ENCODE results near the gene CDC16.

Gene CDC16

DNA sequence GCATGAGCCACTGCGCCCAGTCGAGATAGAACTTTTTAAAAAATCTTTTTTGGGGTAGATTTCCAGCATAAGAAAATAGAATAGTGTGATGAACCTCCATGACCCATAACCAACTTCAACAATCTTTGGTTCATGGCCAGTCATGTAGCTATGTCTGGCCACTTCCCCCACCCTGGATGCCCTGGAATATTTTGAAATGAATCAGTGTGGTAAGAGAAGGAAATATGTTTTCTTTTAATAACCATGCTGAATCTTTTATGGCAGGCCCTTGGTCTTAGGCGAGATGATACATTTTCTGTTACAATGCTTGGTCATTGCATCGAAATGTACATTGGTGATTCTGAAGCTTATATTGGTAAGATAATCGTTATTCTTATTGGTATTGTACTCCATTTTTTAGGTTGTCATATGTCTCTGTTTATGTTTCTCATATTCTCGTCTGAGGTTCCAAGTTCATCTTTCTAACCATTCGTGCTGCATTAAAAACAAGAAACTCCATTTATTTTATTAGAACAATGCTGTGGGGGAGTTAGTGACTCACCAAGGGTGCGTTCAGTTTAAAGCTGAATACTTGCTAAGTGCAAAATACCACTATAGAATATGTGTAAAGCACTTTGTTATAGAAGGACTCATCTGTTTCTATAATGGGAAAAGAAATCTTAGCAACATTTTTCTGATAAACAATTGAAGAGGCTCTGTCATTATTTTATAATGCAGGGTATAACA, 30.4 kb downstream of the CDC16 start:
- DNase-seq: no peak

DNA sequence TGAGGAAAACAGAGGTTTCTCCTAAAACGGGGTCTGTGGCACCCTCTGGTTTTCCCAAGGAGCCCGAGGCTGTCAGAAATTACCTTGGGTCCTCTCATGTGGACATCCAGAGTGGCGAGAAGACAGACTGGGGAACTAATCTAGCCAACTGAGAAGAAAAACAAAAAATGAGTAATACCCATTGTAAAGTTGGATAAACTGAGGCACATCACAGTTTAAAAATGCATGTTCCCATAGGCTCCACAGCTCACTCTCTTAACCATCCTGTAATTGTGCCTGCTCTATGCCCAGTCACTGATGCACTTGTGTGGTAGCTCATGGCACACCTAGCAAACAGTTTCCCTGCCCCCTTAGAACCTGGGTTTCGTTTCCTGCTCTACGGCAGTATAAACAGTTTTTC, 31.5 kb downstream of the CDC16 start:
- DNase-seq: no peak

DNA sequence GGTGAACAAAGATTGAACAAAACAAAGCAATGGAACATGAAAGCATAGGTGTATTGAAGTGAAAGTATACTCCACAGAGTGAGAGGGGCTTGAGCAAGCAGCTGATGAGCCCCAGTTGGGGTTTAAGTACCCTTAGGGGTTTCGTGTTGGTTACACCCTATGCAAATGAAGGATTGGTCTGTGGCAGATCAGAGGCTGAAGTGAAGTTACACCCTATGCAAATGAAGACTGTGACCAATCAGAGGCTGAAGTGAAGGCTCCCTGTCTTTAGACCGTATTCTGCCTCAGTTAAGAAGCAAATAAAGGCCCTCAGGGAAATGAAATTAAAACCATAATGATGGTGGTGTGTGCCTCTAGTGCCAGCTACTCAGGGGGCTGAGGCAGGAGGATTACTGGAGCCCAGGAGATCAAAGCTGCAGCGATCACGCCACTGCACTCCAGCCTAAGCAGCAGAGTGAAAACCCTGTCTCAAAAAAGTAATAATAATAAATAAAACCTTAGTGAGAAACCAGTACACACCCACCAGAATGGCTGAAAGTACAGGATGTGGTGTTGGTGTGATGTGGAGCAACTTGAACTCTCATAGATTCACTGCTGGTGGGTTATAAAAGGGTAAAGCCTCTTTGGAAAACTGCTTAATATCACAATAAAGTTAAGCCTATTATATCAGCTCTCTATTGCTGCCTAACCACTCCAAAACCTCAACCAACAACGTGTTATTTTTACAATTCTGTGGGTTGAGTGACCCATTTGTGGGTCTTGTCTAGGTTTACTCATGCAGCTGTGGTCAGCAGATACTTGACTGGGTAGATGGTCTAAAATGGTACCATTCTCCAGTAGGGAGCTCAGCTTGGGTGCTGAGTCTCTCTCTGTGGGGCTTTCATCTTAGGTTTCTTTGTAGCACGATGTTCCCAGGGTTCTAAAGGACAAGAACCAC, 33.9 kb downstream of the CDC16 start:
- no peak for DNase-seq

DNA sequence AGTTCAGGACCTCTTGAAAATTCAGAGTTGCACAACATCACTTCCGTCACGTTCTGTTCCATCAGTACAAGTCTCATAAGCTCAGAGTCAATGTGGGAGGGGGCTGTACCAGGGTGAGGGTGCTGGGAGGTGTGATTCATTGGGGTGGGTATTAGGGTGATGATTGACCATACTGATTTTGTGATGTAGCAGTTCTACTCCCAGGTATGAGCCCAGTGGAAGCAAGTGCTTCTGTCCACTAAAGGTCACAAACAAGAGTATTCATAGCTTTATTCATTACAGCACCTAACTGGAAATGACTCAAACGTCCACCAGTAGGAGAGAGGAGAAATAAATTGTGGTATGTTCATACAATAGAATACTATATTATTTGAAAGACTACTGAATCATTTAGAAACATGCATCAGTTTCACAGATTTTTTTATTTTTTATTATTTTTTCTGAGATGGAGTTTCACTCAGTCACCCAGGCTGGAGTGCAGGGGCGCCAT, 34.6 kb downstream of the CDC16 start:
- DNase-seq: no peak

GRCh38 chr13:114272977-114273376, 38.3 kb downstream of the CDC16 start:
- DNase-seq: no peak

DNA sequence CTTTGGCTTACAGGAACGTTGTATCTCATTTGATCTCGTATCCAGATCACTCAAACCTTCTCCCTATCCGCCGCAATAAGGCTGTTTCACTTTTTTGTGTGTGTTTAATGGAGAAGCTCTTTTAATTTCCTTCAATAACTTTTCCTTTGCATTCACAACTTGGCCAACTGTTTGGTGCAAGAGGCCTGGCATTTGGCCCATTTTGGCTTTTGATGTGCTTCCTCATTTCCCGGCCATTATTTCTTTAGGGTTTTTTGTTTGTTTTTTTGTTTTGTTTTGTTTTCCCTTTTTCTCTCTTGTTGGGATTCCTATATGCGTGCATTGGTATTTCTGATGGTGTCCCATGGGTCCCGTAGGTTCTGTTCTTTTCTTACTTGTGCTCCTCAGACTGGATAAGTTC, 40.6 kb downstream of the CDC16 start:
- DNase-seq: peak; percentile 52

GRCh38 chr13:114279146-114279545, 44.4 kb downstream of the CDC16 start:
- DNase-seq: no peak

DNA sequence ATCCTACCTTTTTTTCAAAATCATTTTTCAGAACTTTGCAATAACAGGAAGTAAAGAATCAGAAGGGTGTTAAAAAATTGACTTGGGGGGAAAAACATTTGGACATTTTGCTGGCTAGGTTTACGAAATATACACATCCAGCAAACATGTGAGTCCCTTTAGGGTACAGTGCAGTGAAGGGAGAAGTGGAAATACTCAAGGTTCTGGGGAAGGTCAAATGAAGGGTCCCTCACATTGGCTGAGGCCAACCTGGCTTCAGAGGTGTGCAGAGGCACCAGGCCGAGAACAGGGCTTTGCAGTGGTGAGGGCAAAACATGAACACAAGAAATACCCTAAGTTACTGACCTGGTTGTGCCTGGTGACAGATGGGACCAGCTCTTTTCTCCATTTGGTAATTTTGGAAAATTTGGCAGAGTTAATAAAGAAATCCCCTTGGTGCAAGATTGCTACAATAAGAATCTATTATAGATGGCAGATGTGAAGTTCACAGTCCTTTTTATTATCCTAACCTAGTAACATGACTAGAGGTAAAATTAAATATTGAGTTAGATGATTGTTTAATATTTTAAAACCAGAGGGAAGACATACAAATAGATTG, 45.2 kb downstream of the CDC16 start:
- peak; percentile 4 for DNase-seq

DNA sequence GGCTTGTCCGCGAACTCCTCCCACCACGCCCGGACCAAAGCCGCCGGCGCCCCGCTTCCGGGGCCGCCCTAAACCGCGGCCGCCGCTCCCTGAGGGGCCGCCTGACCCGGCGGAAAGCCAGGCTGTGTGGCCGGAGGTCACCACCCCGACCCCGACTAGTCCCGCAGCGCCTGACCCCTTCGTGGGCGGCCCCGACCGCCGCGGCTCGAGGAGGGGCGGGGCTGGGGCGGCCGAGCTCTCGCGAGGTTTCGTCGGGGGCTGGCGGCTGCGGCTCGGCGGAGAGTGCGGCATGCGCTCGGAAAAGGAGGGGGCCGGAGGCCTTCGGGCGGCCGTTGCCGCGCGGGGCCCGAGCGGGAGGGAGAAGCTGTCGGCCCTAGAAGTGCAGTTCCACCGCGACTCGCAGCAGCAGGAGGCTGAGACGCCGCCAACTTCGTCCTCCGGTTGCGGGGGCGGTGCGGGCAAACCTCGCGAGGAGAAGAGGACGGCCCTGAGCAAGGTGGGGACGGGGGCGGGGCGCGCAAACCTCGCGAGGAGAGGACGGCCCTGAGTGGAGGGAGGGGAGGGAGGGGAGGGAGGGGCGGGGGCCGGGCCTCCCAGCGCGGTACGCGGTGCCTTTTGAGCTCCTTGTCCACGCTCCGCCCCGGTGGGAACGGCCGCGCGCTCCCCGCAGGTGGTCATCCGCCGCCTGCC, 46.8 kb downstream of the CDC16 start, which contains the start of gene UPF3A:
TSS of gene UPF3A (plus strand) at position 251 of the 690 bp plus-strand sequence. CDS start at position 290, 39 bp downstream.
- peak; percentile 96 for DNase-seq

- peak; percentile 73 for DNase-seq
Measured at GRCh38 chr13:114282041-114282670, 47.5 kb downstream of the CDC16 start.

DNA sequence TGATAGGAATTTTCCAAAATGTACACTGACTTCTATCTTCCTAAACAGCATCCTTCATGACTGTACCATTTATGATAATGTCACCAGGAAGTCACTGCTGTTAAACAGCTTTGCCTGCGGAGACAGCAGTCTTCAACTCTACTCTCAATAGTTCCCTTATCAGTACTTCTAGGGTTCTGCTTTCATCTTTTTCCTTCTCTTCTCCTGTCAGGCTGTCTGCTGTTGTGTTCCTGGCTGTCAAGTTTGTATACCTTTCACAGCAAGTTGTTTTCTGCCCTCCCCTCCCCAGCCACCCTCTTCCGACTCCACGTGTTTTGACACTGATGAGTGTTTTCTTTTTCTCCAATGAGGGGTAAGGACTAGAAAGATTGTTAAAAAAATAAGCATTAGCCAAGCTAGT, 48.9 kb downstream of the CDC16 start:
- peak; percentile 4 for DNase-seq

DNA sequence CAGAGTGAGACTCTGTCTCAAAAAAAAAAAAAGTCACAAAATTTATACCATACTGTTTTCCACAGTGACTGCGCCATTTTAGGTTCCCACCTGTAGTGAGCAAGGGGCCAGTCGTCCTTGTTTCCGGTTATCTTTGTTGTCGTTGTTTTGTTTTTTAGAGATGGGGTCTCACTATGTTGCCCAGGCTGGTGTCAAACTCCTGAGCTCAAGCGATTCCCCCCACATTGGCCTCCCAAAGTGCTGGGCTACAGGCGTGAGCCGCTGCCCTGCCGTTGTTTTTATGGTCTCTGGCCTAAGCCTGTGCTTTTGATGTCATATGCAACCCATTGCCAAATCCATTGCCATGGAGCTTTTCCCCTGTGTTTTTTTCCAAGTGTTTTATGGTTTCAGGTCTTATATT, 50.0 kb downstream of the CDC16 start:
- no peak for DNase-seq

DNA sequence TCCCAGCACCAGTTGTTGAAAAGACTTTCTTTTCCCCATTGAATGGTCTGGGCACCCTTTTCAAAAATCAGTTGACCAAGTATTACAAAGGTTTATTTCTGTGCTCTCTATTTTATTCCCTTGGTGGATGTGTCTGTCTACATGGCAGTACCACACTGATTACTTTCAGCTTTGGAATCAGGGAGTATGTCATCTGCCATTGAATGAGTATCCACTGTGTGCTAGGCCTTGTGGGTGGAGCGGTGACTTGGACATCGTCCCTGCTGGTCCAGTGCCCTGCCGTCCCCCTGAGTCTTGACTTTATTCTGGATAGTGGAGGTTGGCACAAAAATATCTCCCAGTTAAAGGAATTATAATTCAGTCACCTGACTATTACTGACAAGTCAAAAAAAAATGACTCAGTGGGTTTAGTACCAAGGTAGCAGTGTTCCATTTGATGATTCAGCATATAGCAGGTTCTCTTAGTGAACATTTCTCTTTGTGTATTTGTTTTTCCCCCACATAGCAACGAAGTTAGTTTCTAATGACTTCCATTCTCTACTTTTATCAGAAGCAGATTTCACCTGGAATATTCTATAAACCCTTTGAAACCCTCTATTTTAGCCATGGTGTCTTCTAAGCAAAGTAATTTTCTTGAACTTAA, 50.6 kb downstream of the CDC16 start:
- DNase-seq: no peak

DNA sequence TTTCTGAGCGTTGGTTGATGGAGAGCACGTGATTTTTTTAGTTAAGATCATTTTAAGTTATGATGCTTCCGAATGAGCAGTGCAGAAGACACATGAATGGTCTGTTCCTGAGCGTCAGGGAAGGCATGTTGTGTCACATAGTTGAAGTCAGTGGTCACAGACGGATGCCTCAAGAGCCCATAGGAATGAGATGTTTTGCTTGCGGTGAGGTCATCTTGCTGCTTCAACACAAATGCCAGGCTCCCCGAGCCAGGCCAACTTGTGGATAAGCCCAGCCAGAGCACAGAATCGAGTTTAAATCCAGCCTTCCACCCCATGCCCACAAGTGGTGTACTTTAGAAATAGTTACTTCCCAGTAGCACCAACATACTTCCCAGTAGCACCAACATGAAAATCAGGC, 52.1 kb downstream of the CDC16 start:
- DNase-seq: no peak

- DNase-seq: no peak
Measured at GRCh38 chr13:114288157-114288591, 53.5 kb downstream of the CDC16 start.

DNA sequence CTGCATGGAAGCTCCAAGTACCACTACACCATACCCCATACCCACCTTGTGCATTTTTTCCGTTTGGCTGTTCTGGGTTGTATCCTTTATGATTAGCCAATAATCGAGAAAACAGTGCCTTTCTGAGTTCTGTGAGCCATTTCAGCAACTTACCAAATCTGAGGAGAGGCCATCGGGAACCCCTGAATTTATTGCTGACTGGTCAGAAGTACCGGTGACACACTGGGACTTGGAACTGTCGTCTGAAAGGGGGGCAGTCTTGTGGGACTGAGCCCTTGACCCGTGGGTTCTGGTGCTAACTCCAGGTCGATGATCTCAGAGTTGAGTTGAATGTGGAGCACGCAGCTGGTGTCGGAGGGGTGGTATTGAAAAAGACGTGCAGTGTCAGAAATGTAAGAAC, 61.8 kb downstream of the CDC16 start:
- no peak for DNase-seq

DNA sequence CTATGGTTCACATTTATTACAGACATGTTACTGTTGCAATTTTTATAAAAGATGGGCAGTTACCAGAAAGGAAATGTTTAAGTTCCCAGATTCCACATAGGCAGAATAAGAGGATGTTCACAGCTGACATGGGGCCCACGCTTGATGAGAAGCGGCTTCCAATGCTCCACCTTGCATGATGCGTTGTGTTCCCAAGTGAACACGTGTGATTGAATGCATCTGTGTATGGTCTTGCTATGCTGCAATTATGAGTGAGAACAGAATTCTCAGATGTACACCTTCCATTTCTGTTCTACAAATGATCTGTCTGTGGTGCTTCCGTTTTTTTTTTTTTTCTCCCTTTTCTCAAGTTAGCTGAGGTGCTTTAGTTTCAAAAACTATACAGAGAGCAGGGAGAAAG, 62.2 kb downstream of the CDC16 start:
- no peak for DNase-seq

GRCh38 chr13:114298866-114299265, 64.2 kb downstream of the CDC16 start:
- no peak for DNase-seq

DNA sequence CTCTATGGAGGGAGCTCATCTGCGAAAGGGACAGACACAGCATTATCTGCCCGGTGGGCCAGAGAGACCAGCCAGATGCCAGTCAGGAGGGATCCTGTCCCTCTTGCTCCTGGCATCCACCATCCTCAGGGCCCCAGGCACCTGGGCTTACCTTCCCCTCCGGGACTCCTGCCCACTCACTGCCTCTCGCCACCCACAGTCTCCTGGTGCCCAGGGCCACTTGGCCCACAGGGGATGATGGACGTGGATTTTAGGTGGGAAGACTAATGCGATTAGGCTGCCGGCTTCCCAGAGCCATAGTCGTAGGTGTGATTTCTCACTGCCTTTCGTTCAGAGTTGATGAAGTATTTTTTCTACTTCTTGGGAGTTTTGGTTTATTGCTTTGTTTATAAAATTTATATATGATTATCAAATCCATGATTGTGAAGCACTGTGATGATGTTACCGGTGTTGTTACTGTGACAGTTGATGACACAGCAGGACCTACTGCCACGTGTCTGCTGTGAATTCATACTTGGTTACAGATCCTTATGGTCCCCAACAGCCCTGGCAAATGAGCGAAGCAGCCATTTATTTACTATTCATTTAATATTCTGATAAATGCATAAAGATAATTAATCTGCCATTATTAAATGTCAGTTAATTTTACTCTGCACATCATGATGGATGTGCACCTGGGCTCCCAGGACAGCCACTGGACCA, 65.1 kb downstream of the CDC16 start:
- DNase-seq: no peak

- no peak for DNase-seq
Measured at GRCh38 chr13:114303700-114304327, 69.1 kb downstream of the CDC16 start.
